ENCODE data around the gene POLQ. TPM values are rescaled to one million over a fixed set of nuclear protein-coding genes. Genes with fewer than 3 reads are reported as not detected.

Gene POLQ
- 0.59 and 5.7 TPM in 2 replicates for total RNA-seq

GRCh38 chr3:121545574-121546455 lies at the start of gene POLQ:
Gene POLQ (minus strand): TSS chr3:121545988. CDS start chr3:121545877, 111 bp downstream.

DNA sequence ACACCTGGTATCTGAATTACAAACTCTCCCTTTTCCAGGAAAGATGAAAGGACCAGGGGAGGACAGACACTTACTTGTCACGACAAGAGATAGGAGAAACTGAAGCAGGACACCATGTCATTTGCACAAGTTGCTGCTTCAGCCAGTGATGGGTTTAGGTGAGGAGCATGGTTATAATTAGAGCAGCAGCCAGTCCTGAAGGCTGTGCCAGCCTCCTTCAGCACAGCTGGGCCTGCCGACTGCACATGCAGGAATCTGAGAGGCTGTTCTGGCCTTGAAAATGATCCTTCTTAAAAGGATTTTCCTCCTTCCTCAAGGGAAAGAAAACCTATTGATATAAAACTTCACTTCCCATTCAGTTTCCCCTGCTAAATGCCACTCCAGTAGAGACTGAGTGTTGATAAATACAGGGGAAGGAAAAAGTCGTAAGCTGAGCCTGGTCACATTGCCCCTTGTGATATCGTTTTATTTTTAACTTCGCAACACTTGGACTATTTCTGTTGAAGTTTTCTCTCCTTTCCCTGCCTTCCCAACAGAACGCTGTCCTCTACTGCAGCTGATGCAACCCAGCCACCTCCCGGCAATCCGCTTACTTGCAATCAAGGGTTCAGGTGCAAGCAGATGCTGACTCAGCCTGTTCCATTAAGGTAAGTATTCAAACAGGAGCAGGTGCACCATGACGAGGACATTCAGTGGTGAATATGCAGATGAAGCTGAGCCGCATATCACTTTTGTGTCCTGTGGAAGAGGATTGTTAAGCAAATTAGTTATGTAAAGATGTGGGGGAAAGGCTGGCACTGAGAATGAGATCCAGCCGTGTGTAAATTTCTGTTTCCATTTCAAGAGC lies 47.3 kb upstream of the POLQ start, which contains the start of gene FBXO40:
Gene FBXO40, plus strand, starts transcription at position 524 of the 847 bp plus-strand sequence. CDS start 27,197 bp downstream, outside the sequence.

DNA sequence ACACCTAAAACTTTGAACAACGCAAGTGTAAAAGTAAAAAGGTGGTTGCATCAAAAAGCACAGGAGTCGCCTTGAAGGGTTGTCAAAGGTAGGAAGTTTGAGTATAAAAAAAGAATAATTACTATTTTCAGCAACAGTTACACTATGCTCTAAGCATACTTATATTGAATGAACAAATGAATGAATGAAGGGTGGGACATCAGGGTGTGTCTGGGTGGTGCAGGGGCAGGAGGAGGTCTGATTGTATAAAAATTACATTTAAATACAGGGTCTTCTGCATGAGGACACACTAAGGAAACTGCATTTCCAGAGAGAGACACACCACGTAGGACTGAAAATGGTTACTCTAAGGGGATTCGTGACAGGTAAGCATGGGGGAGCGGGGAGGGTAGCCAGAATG lies 21.9 kb upstream of the POLQ start, which contains the start of gene ARGFX:
Gene ARGFX, plus strand, starts transcription at position 301 of the 400 bp plus-strand sequence. CDS start 2,765 bp downstream, outside the sequence.

Other genes with a start within 250 kb of the POLQ start
- gene ARGFX, start 22.0 kb upstream of the POLQ start, total RNA-seq = not detected in 2 replicates
- gene FBXO40, start 47.4 kb upstream of the POLQ start, total RNA-seq = not detected in 2 replicates
- 3.3 and 6.5 TPM in 2 replicates for gene HCLS1, start 114.9 kb upstream of the POLQ start, total RNA-seq
- gene GOLGB1, start 203.8 kb upstream of the POLQ start, total RNA-seq = 65.3 and 93.2 TPM in 2 replicates